Measurements from ENCODE around the gene ANAPC2.

The ANAPC2 gene, protein sequence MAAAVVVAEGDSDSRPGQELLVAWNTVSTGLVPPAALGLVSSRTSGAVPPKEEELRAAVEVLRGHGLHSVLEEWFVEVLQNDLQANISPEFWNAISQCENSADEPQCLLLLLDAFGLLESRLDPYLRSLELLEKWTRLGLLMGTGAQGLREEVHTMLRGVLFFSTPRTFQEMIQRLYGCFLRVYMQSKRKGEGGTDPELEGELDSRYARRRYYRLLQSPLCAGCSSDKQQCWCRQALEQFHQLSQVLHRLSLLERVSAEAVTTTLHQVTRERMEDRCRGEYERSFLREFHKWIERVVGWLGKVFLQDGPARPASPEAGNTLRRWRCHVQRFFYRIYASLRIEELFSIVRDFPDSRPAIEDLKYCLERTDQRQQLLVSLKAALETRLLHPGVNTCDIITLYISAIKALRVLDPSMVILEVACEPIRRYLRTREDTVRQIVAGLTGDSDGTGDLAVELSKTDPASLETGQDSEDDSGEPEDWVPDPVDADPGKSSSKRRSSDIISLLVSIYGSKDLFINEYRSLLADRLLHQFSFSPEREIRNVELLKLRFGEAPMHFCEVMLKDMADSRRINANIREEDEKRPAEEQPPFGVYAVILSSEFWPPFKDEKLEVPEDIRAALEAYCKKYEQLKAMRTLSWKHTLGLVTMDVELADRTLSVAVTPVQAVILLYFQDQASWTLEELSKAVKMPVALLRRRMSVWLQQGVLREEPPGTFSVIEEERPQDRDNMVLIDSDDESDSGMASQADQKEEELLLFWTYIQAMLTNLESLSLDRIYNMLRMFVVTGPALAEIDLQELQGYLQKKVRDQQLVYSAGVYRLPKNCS

DNA sequence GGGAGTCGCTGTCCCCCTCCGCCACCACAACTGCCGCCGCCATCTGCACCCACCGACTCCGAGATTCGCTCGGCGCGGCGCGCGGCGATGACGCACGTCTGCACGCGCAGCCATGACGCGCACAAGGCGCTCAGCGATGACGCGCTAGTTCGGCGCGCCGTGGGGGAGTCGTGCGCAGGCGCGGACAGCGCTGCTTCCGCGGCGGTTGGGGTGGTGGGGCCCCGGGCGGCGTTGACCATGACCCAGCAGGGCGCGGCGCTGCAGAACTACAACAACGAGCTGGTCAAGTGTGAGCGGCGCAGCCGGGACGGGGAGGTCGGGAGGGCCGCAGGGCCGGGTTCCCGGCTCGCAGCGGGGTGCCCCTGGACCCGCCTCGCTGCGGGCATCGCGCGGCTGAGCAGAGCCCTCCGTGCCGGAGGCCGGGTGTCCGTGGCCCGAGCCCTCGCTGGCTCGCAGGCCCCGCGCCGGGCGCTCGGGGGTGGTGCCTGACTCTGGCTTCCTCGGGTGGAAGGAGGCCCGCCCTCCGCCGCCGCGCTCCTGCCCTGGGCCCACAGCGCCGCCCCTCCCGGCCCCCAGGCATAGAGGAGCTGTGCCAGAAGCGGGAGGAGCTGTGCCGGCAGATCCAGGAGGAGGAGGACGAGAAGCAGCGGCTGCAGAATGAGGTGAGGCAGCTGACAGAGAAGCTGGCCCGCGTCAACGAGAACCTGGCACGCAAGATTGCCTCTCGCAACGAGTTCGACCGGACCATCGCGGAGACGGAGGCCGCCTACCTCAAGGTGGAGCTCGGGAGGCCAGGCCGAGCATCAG lies at the start of gene ANAPC2, which contains the start of gene SSNA1:
ANAPC2 (minus strand) TSS at position 71 of the 807 bp plus-strand sequence; CDS start at position 43, 28 bp downstream.
SSNA1 (plus strand) TSS at position 187 of the 807 bp plus-strand sequence; CDS start at position 238, 51 bp downstream.
- Mint-ChIP-seq H3K9me3 (no peaks in the 10 kb centered on the region), H3K36me3 (no peaks in the 10 kb centered on the region), H3K27ac (peak within 1 kb of the TSS; percentile 91), H3K4me1 (peaks cover 32% of the 10 kb centered on the region), H3K4me3 (peak within 1 kb of the TSS; percentile 95), H3K27me3 (no peaks in the 10 kb centered on the region)

DNA sequence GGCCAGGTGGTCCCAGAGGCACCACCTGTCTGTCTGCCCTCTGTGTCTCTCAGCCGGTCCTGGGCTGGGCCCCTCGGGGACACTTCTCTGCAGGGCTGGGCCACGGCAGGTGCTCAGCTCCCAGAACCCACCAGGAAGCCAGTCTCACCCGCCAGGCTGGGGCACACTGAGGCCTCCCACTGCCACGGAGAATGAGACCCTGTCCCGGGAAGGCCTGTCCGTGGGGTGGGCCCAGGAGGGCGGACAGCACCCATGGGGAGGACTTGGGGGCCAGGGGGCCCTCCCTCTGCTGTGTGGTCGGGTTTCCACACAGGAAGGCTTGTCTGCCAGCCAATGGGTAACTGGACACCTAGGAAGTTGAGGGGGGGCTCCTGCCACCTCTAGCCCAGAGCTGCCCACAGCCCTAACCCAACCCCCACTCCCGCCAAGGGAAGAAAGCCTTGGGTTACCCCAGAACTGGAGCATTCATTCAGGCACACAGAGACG lies 48.6 kb upstream of the ANAPC2 start:
- H3K27me3 Mint-ChIP-seq, result no peaks in the 10 kb centered on the region
- H3K9me3 Mint-ChIP-seq, result no peaks in the 10 kb centered on the region
- no peak overlapping the region for H3K27ac Mint-ChIP-seq
- H3K4me3 Mint-ChIP-seq, result no peak overlapping the region
- no peaks in the 10 kb centered on the region for H3K36me3 Mint-ChIP-seq
- peaks cover 9% of the 10 kb centered on the region for H3K4me1 Mint-ChIP-seq

DNA sequence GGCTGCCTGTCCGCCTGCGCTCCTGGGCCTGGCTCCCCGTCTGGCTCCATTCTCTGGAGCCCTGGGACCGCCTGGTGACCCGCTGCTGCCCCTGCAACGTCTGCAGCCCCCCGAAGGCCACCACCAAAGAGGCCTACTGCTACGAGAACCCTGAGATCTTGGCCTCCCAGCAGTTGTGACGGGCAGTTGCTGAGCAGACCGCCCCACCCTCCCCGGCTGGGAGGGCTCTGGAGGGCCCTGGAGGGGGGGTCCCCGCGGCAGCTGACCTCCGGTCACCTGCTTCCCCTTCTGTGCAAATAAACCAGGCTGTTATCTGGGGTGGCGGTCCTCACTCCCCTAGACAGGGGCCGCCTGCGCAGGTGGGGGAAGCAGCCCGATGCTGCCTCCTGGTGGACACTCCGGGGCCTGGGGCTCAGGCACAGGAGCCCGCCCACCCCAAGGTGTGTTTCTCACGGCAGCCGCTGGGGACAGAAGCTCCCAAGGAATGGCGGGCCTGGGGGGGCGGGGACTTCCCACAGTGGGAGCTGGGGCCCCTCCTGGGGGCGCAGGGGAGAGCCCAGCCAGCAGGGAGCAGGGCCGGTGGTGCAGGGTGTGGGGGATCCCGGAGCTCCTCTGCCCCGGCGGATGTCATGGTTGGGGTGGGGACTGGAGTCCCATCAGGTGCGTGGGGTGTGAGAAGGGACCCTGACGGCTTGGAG lies 48.0 kb upstream of the ANAPC2 start:
- no peaks in the 10 kb centered on the region for H3K36me3 Mint-ChIP-seq
- no peaks in the 10 kb centered on the region for H3K9me3 Mint-ChIP-seq
- no peak overlapping the region for H3K4me3 Mint-ChIP-seq
- H3K4me1 Mint-ChIP-seq, result peaks cover 9% of the 10 kb centered on the region
- H3K27ac Mint-ChIP-seq, result no peak overlapping the region
- H3K27me3 Mint-ChIP-seq, result no peaks in the 10 kb centered on the region

DNA sequence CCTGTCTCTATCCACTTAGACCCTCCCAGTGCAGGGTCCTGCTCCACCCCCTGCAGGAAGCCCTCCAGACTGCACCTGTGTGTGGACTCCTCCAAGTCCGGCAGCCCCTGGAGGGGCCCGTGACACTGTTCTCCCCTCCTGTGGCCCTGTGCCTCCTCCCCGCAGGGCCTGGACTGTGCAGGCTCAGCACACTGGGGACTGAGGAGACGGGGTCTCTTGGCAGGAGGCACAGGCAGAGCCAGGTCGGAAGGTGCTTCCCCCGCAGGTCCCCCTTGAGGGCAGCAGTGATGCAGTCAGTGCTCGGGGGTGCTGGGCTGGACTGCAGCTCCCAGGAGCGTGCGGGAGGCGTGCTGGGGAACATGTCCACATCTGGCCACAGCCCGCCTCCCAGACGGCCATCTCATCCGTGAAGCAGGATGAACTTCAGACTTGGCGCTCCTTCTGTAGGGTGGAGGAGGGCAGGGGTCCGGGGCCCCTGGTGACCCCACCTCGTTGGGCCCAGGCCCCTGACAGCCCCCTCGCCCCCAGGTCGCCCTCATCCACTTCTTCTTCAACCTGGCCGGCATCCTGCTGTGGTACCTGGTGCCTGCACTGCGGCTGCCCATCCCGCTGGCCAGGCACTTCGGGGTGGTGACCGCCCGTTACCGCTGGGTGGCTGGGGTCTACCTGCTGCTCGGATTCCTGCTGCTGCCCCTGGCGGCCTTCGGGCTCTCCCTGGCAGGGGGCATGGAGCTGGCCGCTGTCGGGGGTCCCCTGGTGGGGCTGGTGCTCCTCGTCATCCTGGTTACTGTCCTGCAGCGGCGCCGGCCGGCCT lies 47.3 kb upstream of the ANAPC2 start:
- Mint-ChIP-seq H3K27ac (no peak overlapping the region), H3K4me1 (peaks cover 9% of the 10 kb centered on the region), H3K36me3 (no peaks in the 10 kb centered on the region), H3K27me3 (no peaks in the 10 kb centered on the region), H3K9me3 (no peaks in the 10 kb centered on the region), H3K4me3 (no peak overlapping the region)

DNA sequence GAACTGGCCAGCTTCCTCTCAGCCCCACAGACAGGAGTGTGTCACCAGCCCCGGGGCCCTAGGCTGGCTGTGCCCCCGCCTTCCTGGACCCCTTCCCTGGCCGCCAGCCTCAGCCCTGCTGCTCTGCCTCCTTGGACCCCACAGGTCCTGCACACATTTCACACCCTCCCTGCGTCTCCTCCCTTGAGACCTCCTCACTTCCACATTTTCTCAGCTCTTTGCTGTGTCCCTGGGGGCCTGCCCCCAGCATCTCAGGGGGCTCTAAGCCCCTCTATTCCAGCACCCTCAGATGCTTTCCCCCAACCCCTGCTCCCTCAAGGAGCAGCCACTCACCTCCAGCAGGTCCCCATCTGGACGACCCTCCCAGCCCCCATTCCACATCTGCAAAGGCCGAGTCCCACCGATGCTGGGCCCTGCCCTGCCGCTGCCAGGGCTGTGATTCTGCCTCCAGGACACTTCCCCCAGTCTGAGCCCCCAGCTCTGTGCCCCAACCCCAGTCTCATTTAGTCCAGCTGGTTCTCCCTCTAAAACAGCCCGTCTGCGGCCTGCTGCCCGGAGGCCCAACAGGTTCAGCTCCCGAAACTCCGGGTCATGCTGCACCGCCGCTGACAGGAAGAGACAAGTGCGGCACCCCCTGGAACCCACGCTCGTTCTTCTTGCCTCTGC lies 46.5 kb upstream of the ANAPC2 start:
- Mint-ChIP-seq H3K4me1 (peaks cover 9% of the 10 kb centered on the region), H3K36me3 (no peaks in the 10 kb centered on the region), H3K4me3 (no peak overlapping the region), H3K27me3 (no peaks in the 10 kb centered on the region), H3K9me3 (no peaks in the 10 kb centered on the region), H3K27ac (no peak overlapping the region)

DNA sequence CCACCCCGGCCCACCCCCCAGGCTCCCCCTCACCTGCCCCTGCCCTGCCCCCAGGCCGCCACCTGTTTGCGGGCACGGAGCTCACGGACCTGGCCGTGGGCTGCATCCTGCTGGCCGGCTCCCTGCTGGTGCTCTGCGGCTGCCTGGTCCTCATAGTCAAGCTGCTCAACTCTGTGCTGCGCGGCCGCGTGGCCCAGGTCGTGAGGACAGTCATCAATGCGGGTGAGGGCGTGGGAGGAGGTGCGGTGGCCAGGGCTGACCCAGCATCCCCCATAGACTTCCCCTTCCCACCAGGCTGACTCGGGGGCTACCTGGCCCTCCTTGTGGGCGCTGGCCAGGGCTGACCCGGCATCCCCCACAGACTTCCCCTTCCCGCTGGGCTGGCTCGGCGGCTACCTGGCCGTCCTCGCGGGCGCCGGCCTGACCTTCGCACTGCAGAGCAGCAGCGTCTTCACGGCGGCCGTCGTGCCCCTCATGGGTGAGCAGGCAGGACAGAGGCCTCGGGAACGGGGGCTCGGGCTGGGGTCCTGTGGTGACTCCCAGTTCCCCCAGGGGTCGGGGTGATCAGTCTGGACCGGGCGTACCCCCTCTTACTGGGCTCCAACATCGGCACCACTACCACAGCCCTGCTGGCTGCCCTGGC lies 45.8 kb upstream of the ANAPC2 start:
- H3K9me3 Mint-ChIP-seq, result no peaks in the 10 kb centered on the region
- no peak overlapping the region for H3K27ac Mint-ChIP-seq
- no peaks in the 10 kb centered on the region for H3K36me3 Mint-ChIP-seq
- H3K4me3 Mint-ChIP-seq, result no peak overlapping the region
- H3K4me1 Mint-ChIP-seq, result peaks cover 8% of the 10 kb centered on the region
- H3K27me3 Mint-ChIP-seq, result no peaks in the 10 kb centered on the region

DNA sequence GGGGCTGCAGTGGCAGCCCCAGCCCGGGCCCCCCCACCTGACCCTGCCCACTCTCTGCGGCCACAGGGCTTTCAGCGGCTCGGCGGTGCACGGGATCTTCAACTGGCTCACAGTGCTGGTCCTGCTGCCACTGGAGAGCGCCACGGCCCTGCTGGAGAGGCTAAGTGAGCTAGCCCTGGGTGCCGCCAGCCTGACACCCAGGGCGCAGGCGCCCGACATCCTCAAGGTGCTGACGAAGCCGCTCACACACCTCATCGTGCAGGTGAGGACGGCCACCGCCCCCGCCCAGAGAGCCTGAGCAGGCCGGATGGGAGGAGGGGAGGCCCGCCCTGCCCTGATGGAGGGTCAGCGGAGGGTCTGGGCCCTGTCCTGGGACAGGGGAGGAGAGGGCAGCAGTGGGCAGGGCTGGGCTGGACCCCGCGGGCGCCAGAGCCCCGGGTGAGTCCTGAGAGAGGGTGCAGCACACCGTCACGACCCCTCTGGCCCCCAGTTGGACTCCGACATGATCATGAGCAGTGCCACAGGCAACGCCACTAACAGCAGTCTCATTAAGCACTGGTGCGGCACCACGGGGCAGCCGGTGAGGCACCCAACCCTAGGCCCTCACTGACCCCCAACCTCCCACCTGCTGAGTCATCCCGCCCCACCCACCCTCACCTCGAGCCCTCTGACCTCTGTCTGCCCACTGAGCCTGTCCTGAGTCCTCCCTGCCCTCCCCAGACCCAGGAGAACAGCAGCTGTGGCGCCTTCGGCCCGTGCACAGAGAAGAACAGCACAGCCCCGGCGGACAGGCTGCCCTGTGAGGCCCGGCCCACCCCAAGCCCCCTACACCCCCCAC lies 45.0 kb upstream of the ANAPC2 start:
- H3K36me3 Mint-ChIP-seq, result no peaks in the 10 kb centered on the region
- no peaks in the 10 kb centered on the region for H3K9me3 Mint-ChIP-seq
- no peak overlapping the region for H3K27ac Mint-ChIP-seq
- H3K4me3 Mint-ChIP-seq, result no peak overlapping the region
- no peaks in the 10 kb centered on the region for H3K27me3 Mint-ChIP-seq
- peaks cover 3% of the 10 kb centered on the region for H3K4me1 Mint-ChIP-seq

DNA sequence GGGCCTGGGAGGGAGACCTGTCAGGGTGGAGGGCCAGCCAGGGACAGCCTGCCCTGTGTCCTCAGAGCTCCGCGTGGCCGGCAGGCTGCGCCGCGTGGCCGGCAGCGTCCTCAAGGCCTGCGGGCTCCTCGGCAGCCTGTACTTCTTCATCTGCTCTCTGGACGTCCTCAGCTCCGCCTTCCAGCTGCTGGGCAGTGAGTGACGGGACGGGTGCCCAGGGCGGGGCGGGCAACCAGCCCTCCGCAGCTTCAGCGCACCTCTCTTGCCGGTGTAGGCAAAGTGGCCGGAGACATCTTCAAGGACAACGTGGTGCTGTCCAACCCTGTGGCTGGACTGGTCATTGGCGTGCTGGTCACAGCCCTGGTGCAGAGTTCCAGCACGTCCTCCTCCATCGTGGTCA lies 44.1 kb upstream of the ANAPC2 start:
- H3K4me1 Mint-ChIP-seq, result peaks cover 7% of the 10 kb centered on the region
- H3K36me3 Mint-ChIP-seq, result no peaks in the 10 kb centered on the region
- H3K9me3 Mint-ChIP-seq, result no peaks in the 10 kb centered on the region
- no peak overlapping the region for H3K4me3 Mint-ChIP-seq
- H3K27ac Mint-ChIP-seq, result no peak overlapping the region
- peaks cover 2% of the 10 kb centered on the region for H3K27me3 Mint-ChIP-seq

DNA sequence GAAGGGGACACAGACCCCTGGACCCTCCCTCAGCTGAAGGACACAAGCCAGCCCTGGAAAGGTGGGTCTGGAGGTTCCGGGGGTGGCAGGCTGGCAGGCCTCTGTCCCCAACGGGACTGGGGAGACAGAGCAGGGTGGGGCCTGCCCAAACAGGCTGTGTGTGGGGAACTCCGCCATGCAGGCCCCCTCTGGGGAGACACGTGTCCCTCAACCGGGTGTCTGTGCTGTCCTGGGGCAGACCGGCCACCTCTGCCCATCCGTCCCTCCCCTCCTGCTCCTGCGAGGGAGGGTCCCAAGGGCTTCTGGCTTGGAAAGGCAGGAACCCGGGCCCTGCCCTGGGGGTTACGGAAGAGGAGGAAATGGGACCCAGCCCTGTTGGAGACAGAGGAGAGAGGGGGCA lies 43.7 kb upstream of the ANAPC2 start:
- no peaks in the 10 kb centered on the region for H3K9me3 Mint-ChIP-seq
- no peaks in the 10 kb centered on the region for H3K36me3 Mint-ChIP-seq
- H3K27me3 Mint-ChIP-seq, result peaks cover 2% of the 10 kb centered on the region
- no peak overlapping the region for H3K27ac Mint-ChIP-seq
- peaks cover 4% of the 10 kb centered on the region for H3K4me1 Mint-ChIP-seq
- no peak overlapping the region for H3K4me3 Mint-ChIP-seq

DNA sequence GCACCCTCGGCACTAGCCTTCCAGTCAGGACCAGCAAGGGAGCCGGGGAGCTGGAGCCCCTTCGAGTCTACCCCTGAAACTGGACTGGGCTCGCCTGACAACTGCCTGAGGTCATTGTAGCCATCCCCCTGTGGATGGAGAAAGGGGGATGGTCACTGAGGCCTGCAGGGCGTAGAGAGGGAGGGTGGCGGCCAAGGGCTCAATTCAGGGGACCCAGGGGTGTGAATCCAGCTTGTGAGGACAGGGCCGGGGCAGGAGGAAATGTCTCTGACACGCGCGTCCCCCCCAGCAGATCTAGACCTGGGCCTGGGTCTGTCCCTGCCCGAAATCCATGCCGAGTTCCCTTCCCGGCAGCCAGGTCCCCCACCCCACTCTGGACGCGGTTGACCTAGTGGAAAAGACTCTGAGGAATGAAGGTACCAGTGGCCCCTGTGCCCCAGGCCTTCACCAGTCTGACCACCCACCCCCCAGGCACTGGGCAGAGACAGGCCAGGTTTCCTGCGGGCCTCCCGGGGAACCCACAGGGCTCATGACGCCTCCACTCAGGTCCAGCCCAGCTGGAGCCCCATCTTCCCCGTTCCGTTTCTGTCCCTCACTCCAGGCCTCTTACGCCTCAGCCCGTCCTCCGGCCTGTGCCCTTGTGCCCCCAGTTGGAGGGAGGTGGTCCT lies 43.1 kb upstream of the ANAPC2 start:
- H3K4me1 Mint-ChIP-seq, result peaks cover 4% of the 10 kb centered on the region
- H3K27ac Mint-ChIP-seq, result no peak overlapping the region
- H3K27me3 Mint-ChIP-seq, result peaks cover 2% of the 10 kb centered on the region
- no peaks in the 10 kb centered on the region for H3K36me3 Mint-ChIP-seq
- no peak overlapping the region for H3K4me3 Mint-ChIP-seq
- no peaks in the 10 kb centered on the region for H3K9me3 Mint-ChIP-seq

DNA sequence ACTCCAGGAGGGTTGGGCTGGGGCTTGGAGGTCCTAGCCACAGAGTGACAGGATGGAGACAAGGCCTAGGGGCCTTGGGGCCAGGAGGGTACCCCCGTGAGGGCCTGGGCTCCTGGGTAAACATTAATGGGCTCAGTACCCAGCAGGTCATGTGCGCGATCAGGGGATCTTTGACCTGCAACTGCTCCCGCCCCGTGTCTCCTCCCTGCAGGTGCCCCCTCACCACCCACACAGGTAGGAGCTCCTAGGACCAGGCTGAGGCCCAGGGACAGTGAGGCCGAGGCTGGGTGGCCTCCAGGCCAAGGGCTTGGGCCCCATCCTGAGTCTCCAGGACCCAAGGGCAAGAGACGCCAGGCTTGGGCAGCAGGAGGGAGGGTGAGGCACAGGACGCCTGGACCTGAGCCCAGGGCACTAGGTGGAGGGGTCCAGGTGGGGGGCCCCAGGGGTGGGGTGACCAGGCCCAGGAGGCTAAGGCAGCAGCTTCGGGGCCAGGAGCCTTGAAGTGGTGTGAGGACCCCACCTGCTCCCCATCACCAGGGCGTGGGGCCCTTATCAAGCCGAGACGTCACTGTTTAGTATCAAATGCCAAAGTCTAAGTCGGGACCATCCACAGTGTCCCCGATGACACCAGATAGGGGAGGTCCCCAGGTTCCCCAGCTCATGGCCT lies 42.5 kb upstream of the ANAPC2 start, which contains the start of gene SLC34A3:
SLC34A3 (plus strand) TSS at position 197 of the 667 bp plus-strand sequence. CDS start 802 bp downstream, outside the sequence.
- Mint-ChIP-seq H3K9me3 (no peaks in the 10 kb centered on the region), H3K36me3 (no peaks in the 10 kb centered on the region), H3K4me1 (peaks cover 4% of the 10 kb centered on the region), H3K27me3 (peaks cover 2% of the 10 kb centered on the region), H3K27ac (no peak within 1 kb of the TSS), H3K4me3 (no peak within 1 kb of the TSS)
